ENCODE results near the gene UBALD1.
"Not testable (repeated sequence)": the region's sequence is repeated elsewhere in the genome, so short reads cannot be mapped to it uniquely, and the experiment has no call there.

Gene UBALD1

GRCh38 chr16:4651827-4652226 is 37.1 kb upstream of the UBALD1 start:
- TF ChIP-seq, protein P1, sequence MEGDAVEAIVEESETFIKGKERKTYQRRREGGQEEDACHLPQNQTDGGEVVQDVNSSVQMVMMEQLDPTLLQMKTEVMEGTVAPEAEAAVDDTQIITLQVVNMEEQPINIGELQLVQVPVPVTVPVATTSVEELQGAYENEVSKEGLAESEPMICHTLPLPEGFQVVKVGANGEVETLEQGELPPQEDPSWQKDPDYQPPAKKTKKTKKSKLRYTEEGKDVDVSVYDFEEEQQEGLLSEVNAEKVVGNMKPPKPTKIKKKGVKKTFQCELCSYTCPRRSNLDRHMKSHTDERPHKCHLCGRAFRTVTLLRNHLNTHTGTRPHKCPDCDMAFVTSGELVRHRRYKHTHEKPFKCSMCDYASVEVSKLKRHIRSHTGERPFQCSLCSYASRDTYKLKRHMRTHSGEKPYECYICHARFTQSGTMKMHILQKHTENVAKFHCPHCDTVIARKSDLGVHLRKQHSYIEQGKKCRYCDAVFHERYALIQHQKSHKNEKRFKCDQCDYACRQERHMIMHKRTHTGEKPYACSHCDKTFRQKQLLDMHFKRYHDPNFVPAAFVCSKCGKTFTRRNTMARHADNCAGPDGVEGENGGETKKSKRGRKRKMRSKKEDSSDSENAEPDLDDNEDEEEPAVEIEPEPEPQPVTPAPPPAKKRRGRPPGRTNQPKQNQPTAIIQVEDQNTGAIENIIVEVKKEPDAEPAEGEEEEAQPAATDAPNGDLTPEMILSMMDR (IDR thresholded peaks at IDR 0.05; ENCODE audit: low read length) = no peak
- TF ChIP-seq EZH2phosphoT487 (IDR thresholded peaks at IDR 0.05; ENCODE audit: low read length) (no peak), EZH2 (optimal IDR thresholded peaks at IDR 0.05; ENCODE audit: low read depth, low read length) (no peak)

DNA sequence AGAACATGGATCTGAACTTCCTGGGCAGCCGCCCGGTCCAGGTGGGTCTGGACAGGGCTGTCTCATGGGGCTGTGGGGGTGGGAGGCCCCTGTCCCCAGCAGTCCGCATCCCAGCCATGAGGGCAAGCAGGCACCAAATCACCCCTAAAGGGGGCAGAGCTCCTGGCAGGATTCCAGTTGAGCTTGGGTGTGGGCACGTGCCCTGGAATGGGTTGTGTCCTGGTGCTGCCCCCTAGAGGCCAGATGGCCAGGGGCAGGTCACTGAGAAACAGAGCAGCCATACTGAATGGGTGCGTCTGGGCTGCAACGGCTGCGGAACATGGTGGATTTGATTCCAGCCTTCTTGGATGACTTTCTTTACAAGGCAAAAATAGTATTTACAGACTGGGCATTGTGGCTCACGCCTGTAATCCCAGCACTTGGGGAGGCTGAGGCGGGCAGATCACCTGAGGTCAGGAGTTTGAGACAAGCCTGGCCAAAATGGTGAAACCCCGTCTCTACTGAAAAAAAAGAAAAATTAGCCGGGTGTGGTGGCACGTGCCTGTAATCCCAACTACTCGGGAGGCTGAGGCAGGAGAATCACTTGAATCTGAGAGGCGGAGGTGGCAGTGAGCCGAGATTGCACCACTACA is 35.9 kb upstream of the UBALD1 start:
- H3K9ac ChIP-seq (ENCODE audit: low read length); H3K9me2 ChIP-seq (replicated peaks; ENCODE audit: insufficient read depth, low read length): not testable (repeated sequence)
- TF ChIP-seq, protein P1 (IDR thresholded peaks at IDR 0.05; ENCODE audit: low read length) = peak; percentile 87

More at GRCh38 chr16:4651827-4652226, 37.1 kb upstream of the UBALD1 start:
- DNase-seq = no peak
- no peaks in the 10 kb centered on the region for H3K9me3 ChIP-seq (replicated peaks; ENCODE audit: insufficient read depth, low read length)
- H3K27ac ChIP-seq (ENCODE audit: low read length) = no peak overlapping the region
- no peak overlapping the region for H3K4me3 ChIP-seq (ENCODE audit: low read length)
- H3K79me2 ChIP-seq (ENCODE audit: low read length) = peaks cover 25% of the 10 kb centered on the region
- H3F3A ChIP-seq (ENCODE audit: insufficient read depth, low read length) = no peaks in the 10 kb centered on the region
- H4K20me1 ChIP-seq (ENCODE audit: insufficient read depth, low read length) = no peaks in the 10 kb centered on the region
- no peaks in the 10 kb centered on the region for H3K36me3 ChIP-seq (replicated peaks; ENCODE audit: insufficient read depth, low read length)
- H3K9me2 ChIP-seq (replicated peaks; ENCODE audit: insufficient read depth, low read length) = no peaks in the 10 kb centered on the region
- no peak overlapping the region for H3K4me2 ChIP-seq (ENCODE audit: low read depth, low read length)
- no peaks in the 10 kb centered on the region for H3K27me3 ChIP-seq (replicated peaks; ENCODE audit: insufficient read depth, low read length)
- H3K9ac ChIP-seq (ENCODE audit: low read length) = no peak overlapping the region
- H3K4me1 ChIP-seq (ENCODE audit: low read length) = no peaks in the 10 kb centered on the region
- H2AFZ ChIP-seq (ENCODE audit: low read length) = no peak overlapping the region

DNA sequence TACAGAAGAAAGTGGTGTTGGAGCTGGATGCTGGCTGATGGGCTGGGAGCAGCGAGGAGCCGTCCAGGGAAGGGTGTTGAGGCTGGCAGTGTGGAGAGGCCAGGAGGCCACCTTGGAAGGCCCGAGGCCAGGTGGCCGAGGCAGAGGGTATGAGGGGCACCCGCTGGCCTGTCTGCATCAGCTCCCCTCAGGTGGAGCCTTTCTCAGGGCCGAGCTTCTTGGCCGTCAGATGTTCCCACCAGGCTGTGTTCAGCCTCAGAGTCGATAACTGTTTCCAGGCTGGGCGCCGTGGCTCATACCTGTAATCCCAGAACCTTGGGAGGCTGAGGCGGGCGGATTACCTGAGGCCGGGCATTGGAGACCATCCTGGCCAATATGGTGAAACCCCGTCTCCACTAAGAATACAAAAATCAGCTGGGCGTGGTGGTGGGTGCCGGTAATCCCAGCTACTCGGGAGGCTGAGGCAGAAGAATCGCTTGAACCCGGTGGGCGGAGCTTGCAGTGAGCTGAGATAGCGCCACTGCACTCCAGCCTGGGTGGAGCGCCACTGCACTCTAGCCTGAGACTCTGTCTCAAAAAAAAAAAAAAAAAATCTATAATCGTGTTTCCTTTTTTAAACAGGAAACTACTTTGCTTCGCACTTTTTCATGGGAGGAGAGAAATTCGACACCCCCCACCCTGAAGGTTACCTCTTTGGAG is 35.2 kb upstream of the UBALD1 start:
- no peak for TF ChIP-seq EZH2 (optimal IDR thresholded peaks at IDR 0.05; ENCODE audit: low read depth, low read length)
- TF ChIP-seq, protein P1 (IDR thresholded peaks at IDR 0.05; ENCODE audit: low read length) = no peak
- no peak for TF ChIP-seq EZH2phosphoT487 (IDR thresholded peaks at IDR 0.05; ENCODE audit: low read length)
- no peak for DNase-seq
- H3K9me3 ChIP-seq (replicated peaks; ENCODE audit: insufficient read depth, low read length) = no peaks in the 10 kb centered on the region
- no peak overlapping the region for H3K27ac ChIP-seq (ENCODE audit: low read length)
- no peaks in the 10 kb centered on the region for H3K36me3 ChIP-seq (replicated peaks; ENCODE audit: insufficient read depth, low read length)
- H3K4me1 ChIP-seq (ENCODE audit: low read length) = no peaks in the 10 kb centered on the region
- H3K79me2 ChIP-seq (ENCODE audit: low read length) = peaks cover 43% of the 10 kb centered on the region
- H3K4me2 ChIP-seq (ENCODE audit: low read depth, low read length) = no peak overlapping the region
- no peak overlapping the region for H3K4me3 ChIP-seq (ENCODE audit: low read length)
- no peak overlapping the region for H2AFZ ChIP-seq (ENCODE audit: low read length)
- H3K9ac ChIP-seq (ENCODE audit: low read length) = no peak overlapping the region
- no peaks in the 10 kb centered on the region for H3K9me2 ChIP-seq (replicated peaks; ENCODE audit: insufficient read depth, low read length)
- H3F3A ChIP-seq (ENCODE audit: insufficient read depth, low read length) = no peaks in the 10 kb centered on the region
- no peaks in the 10 kb centered on the region for H3K27me3 ChIP-seq (replicated peaks; ENCODE audit: insufficient read depth, low read length)
- H4K20me1 ChIP-seq (ENCODE audit: insufficient read depth, low read length) = no peaks in the 10 kb centered on the region

More for the DNA sequence above, 35.9 kb upstream of the UBALD1 start:
- not testable (repeated sequence) for H3K4me2 ChIP-seq (ENCODE audit: low read depth, low read length); H3K9me3 ChIP-seq (replicated peaks; ENCODE audit: insufficient read depth, low read length); H4K20me1 ChIP-seq (ENCODE audit: insufficient read depth, low read length); H3K27me3 ChIP-seq (replicated peaks; ENCODE audit: insufficient read depth, low read length); H3K36me3 ChIP-seq (replicated peaks; ENCODE audit: insufficient read depth, low read length); H2AFZ ChIP-seq (ENCODE audit: low read length); H3K27ac ChIP-seq (ENCODE audit: low read length); H3K4me3 ChIP-seq (ENCODE audit: low read length); H3K4me1 ChIP-seq (ENCODE audit: low read length); H3F3A ChIP-seq (ENCODE audit: insufficient read depth, low read length)
- H3K79me2 ChIP-seq (ENCODE audit: low read length) = peaks cover 38% of the 10 kb centered on the region
- peak; percentile 69 for DNase-seq
